ENCODE results near the gene HSD17B3. TPM values are rescaled to one million over a fixed set of nuclear protein-coding genes. Genes with fewer than 3 reads are reported as not detected.
A peak's percentile ranks its signal among the peaks of the same experiment; 100 is the strongest.

The HSD17B3 gene
- total RNA-seq, 1 donor from 2014 or later, result not detected

DNA sequence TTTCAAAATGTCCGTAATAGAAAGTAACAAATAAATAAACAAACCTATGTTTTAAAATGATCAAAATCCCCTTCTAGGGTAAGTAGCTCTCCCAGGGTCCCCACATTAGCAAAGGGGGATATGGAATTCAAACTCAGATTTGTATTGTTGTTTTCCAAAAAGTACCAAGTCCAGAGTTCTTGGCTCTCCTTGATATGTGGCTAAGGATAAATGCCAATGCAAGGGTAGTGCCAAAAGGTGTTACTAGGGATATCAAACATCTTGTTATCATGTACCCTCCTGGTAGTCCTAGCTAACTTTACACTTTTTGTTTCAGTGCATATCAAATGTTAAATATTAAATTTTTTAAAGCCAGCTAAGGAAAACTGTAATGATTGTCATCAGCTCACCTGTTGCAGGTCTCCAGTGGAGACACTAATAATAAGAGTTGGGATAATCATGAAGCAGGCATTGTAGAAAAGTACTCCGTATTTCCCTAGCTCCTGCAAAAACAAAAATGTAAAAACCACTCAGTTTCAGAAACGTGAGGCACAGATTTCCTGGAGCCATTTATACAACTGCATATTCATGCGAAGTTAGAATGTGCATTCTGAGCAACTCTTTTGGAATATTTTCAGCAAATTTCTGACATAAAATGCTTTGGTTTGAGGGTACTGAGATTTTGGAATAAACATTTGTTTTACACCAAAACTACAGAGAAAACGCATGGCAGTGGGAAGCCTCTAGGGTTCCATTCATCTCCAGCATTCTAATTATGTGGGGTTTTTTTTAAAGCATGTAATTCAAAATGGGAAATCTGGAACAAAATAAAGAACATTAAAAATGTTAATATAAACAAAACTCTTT lies 41.8 kb upstream of the HSD17B3 start:
- H3K36me3 Mint-ChIP-seq, result peaks cover 4% of the 10 kb centered on the region
- H3K27me3 Mint-ChIP-seq, result no peaks in the 10 kb centered on the region
- H3K4me3 Mint-ChIP-seq, result no peak overlapping the region
- peaks cover 5% of the 10 kb centered on the region for H3K9me3 Mint-ChIP-seq
- peak overlapping the region; percentile 5 for H3K27ac Mint-ChIP-seq
- peaks cover 7% of the 10 kb centered on the region for H3K4me1 Mint-ChIP-seq (ENCODE audit: unreplicated experiment)
- TF ChIP-seq, protein P1, sequence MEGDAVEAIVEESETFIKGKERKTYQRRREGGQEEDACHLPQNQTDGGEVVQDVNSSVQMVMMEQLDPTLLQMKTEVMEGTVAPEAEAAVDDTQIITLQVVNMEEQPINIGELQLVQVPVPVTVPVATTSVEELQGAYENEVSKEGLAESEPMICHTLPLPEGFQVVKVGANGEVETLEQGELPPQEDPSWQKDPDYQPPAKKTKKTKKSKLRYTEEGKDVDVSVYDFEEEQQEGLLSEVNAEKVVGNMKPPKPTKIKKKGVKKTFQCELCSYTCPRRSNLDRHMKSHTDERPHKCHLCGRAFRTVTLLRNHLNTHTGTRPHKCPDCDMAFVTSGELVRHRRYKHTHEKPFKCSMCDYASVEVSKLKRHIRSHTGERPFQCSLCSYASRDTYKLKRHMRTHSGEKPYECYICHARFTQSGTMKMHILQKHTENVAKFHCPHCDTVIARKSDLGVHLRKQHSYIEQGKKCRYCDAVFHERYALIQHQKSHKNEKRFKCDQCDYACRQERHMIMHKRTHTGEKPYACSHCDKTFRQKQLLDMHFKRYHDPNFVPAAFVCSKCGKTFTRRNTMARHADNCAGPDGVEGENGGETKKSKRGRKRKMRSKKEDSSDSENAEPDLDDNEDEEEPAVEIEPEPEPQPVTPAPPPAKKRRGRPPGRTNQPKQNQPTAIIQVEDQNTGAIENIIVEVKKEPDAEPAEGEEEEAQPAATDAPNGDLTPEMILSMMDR (conservative IDR thresholded peaks at IDR 0.05), result no peak
- no peak for DNase-seq (ENCODE audit: extremely low spot score, unreplicated experiment)

DNA sequence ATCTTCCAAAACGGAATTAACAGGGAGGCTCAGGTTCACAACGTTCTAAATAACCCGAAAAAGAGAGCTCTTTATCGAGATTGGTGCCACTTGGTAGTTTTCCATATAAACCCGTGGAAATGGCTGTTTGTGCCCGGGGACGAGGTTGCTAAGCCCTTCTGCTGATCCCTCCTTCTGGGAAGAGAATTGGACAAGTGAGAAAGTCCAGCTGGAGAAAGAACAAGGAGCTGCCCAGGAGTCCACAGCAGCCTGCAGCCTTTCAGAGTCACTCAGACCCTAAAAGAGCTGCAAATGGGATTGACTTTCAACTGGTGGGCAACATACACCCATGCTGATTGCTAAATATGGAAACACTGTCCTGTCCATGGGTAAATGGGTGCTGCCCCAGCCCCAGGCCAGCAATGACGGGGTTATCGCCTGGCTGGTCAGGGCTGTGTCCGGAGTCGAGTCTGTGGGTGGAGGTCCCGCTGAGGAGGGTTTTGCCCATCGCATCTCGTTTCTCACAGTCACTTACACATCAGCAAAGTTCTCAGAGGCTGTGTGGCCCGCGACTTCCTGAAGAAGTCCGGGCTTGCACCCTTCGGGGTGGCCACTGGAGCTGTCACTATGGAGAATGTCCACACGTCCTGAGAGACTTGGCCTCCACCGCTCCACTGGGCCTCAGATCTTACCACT lies 40.7 kb upstream of the HSD17B3 start:
- Mint-ChIP-seq H3K27ac (no peak overlapping the region), H3K9me3 (no peaks in the 10 kb centered on the region), H3K36me3 (no peaks in the 10 kb centered on the region), H3K27me3 (no peaks in the 10 kb centered on the region), H3K4me3 (no peak overlapping the region), H3K4me1 (ENCODE audit: unreplicated experiment) (peaks cover 7% of the 10 kb centered on the region)
- TF ChIP-seq, protein P1 (conservative IDR thresholded peaks at IDR 0.05), result no peak
- DNase-seq (ENCODE audit: extremely low spot score, unreplicated experiment), result no peak

DNA sequence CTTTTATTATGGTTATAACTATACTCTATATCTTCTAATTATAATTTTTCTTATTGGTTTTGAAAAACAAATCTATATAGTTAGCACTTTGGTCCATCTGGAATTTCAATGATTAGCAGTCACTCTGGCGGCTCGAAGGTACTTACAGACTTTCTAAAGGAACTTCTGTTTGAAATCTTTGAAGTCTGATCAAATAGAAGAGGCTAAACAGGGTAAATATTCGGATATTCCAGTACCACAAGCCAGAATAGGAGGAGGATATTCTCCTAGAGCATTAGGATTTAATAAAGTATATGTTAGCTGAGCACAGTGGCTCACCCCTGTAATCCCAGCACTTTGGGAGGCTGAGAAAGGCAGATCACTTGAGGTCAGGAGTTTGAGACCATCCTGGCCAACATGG lies 38.7 kb upstream of the HSD17B3 start:
- TF ChIP-seq, protein P1 (conservative IDR thresholded peaks at IDR 0.05), result no peak
- Mint-ChIP-seq H3K36me3 (no peaks in the 10 kb centered on the region), H3K9me3 (no peaks in the 10 kb centered on the region), H3K27me3 (no peaks in the 10 kb centered on the region), H3K4me3 (no peak overlapping the region), H3K27ac (no peak overlapping the region), H3K4me1 (ENCODE audit: unreplicated experiment) (peaks cover 7% of the 10 kb centered on the region)
- no peak for DNase-seq (ENCODE audit: extremely low spot score, unreplicated experiment)

DNA sequence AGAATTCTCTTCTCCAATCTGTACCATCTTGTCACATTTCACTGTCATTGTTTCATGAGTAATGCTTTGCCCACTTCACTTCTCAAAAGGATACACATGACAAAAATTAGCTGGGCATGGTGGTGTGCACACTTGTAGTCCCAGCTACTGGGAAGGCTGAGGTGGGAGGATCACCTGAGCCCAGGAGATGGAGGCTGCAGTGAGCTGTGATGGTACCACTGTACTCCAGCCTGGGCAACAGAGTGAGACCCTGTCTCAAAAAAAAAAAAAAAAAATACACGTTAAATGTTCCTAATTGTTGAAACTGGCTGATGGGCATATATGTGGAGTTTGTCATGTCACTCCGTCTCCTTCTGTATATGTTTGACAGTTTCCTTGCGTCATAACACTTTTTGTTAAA lies 36.3 kb upstream of the HSD17B3 start:
- Mint-ChIP-seq H3K36me3 (peaks cover 5% of the 10 kb centered on the region), H3K27me3 (no peaks in the 10 kb centered on the region), H3K4me3 (no peak overlapping the region), H3K9me3 (no peaks in the 10 kb centered on the region), H3K4me1 (ENCODE audit: unreplicated experiment) (peaks cover 7% of the 10 kb centered on the region), H3K27ac (no peak overlapping the region)
- TF ChIP-seq, protein P1 (conservative IDR thresholded peaks at IDR 0.05), result no peak
- DNase-seq (ENCODE audit: extremely low spot score, unreplicated experiment), result no peak

DNA sequence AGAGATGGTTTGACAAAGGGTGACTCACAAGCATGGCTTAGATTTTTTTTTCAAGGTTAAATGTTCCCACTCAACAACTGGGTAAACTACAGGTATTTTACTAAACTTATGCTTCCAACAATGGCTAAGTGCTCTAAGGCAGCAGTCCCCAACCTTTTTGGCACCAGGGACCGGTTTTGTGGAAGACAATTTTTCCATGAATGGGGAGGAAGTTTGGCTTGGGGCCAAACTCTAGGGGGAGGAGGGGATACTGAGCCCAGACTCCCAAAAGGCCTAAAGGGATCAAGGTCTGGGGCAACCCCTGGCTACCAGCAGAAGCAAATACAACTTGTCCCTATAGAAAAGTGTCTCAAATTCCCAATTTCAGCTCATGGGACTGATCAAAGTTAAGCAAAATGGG lies 32.0 kb upstream of the HSD17B3 start:
- Mint-ChIP-seq H3K36me3 (peaks cover 5% of the 10 kb centered on the region), H3K4me1 (ENCODE audit: unreplicated experiment) (no peaks in the 10 kb centered on the region), H3K9me3 (no peaks in the 10 kb centered on the region), H3K27me3 (no peaks in the 10 kb centered on the region), H3K4me3 (no peak overlapping the region), H3K27ac (no peak overlapping the region)
- DNase-seq (ENCODE audit: extremely low spot score, unreplicated experiment), result no peak
- TF ChIP-seq, protein P1 (conservative IDR thresholded peaks at IDR 0.05), result no peak
